ENCODE results near the gene CNIH2.

Gene CNIH2

GRCh38 chr11:66278363-66279091, 552 bp downstream of the CNIH2 start:
- DNase-seq: no peak

- DNase-seq: no peak
Measured at GRCh38 chr11:66279092-66279734, 1.2 kb downstream of the CNIH2 start.

GRCh38 chr11:66280428-66280827, 2.5 kb downstream of the CNIH2 start:
- DNase-seq: no peak

- DNase-seq: no peak
Measured at GRCh38 chr11:66281001-66281400, 3.0 kb downstream of the CNIH2 start.

- DNase-seq: no peak
Measured at GRCh38 chr11:66281776-66282467, 3.9 kb downstream of the CNIH2 start.

GRCh38 chr11:66282468-66283455, 4.8 kb downstream of the CNIH2 start:
- DNase-seq: peak; percentile 89

GRCh38 chr11:66283461-66284105, 5.6 kb downstream of the CNIH2 start:
- no peak for DNase-seq

- no peak for DNase-seq
Measured at GRCh38 chr11:66284526-66285078, 6.6 kb downstream of the CNIH2 start.

GRCh38 chr11:66285250-66285947, 7.4 kb downstream of the CNIH2 start:
- DNase-seq: no peak

GRCh38 chr11:66286699-66287098, 8.7 kb downstream of the CNIH2 start:
- DNase-seq: no peak

- no peak for DNase-seq
Measured at GRCh38 chr11:66287211-66287888, 9.4 kb downstream of the CNIH2 start.

GRCh38 chr11:66287889-66288670, 10.1 kb downstream of the CNIH2 start:
- no peak for DNase-seq

GRCh38 chr11:66288671-66289547, 10.9 kb downstream of the CNIH2 start, which contains the start of gene YIF1A:
YIF1A (minus strand) TSS chr11:66289143; CDS start chr11:66288985, 158 bp downstream.
- DNase-seq: peak; percentile 96

GRCh38 chr11:66289548-66290329, 11.8 kb downstream of the CNIH2 start:
- DNase-seq: no peak

GRCh38 chr11:66290330-66290621, 12.3 kb downstream of the CNIH2 start:
- DNase-seq: no peak

- no peak for DNase-seq
Measured at GRCh38 chr11:66291303-66291705, 13.3 kb downstream of the CNIH2 start.

- no peak for DNase-seq
Measured at GRCh38 chr11:66291706-66292542, 13.9 kb downstream of the CNIH2 start, which contains the start of gene TMEM151A. TMEM151A (plus strand) TSS chr11:66291894; CDS start chr11:66292014, 120 bp downstream.

All from NCI-H2029 treated with DMSO at 0.1 percent for 48 hours (cell line).